Kidney (tissue), 14 donors: ENCODE results near the gene PTOV1. TPM values are rescaled to one million over a fixed set of nuclear protein-coding genes. Genes with fewer than 3 reads are reported as not detected.

Experiments used
- DNase-seq, 5 donors: peaks; one replicate each; pipeline ENCODE4 v3.0.0-alpha.2; 2013 to 2020
- FAIRE-seq: peaks from 2 replicates; lab custom pipeline; 2012; peaks lifted over from hg19 to GRCh38; lab: Jason Lieb, UNC
- H3K27ac ChIP-seq, 2 donors: one replicate each; pipeline ENCODE4 v1.7.0; 2013; ENCODE audit warnings: low read depth in 2 of 2, low read length in 2 of 2, inconsistent platforms in 1 of 2
- H3K27me3 ChIP-seq: one replicate; pipeline ENCODE4 v1.7.1; 2013; ENCODE audit warnings: low read length, inconsistent platforms; ENCODE audit not compliant: control insufficient read depth, insufficient read depth
- H3K36me3 ChIP-seq, 3 donors: one replicate each; pipeline versions ENCODE4 v1.7.0 to v1.7.1; 2013; ENCODE audit warnings: low read length in 3 of 3, control low read depth in 1 of 3, inconsistent platforms in 1 of 3; ENCODE audit not compliant: insufficient read depth in 3 of 3, control insufficient read depth in 2 of 3
- H3K4me1 ChIP-seq, 3 donors: one replicate each; pipeline versions ENCODE4 v1.7.0 to v1.7.1; 2013; ENCODE audit warnings: low read length in 3 of 3, inconsistent platforms in 1 of 3, low read depth in 1 of 3; ENCODE audit not compliant: control insufficient read depth in 2 of 3, insufficient read depth in 2 of 3
- H3K4me3 ChIP-seq, 3 donors: one replicate each; pipeline versions ENCODE4 v1.7.0 to v1.8.1; 2013; ENCODE audit warnings: low read length in 3 of 3, control low read depth in 1 of 3, inconsistent platforms in 1 of 3
- H3K9ac ChIP-seq, 3 donors: one replicate each; pipeline versions ENCODE4 v1.7.0 to v1.7.1; 2013; ENCODE audit warnings: low read length in 3 of 3, control low read depth in 1 of 3, inconsistent platforms in 1 of 3
- H3K9me3 ChIP-seq, 3 donors: one replicate each; pipeline versions ENCODE4 v1.7.0 to v1.7.1; 2013; ENCODE audit warnings: low read length in 3 of 3, control low read depth in 1 of 3, inconsistent platforms in 1 of 3; ENCODE audit not compliant: control insufficient read depth in 2 of 3, insufficient read depth in 1 of 3
- CTCF ChIP-seq: IDR thresholded peaks from 3 replicates; pipeline ENCODE4 v1.5.1; 2012; ENCODE audit warnings: mild to moderate bottlenecking, moderate library complexity, borderline replicate concordance; ENCODE audit not compliant: insufficient read depth; ENCODE audit errors: extremely low read depth
- intact Hi-C: fragments of 100-400 bp; cut with DNase I; formaldehyde crosslinking; loops from one replicate; pipeline ENCODE4 v1.11.1; 2022
- polyA plus RNA-seq: library from polyadenylated mRNA; stranded (reverse); fragments of 350-450 nt; fragmentation: Illumina TruSeq; extraction: RNeasy Lipid Tissue Mini Kit (QIAGEN cat#74804); gene quantifications from one replicate; pipeline ENCODE4 v1.2.3, GENCODE V29; 2014; ENCODE audit warnings: low read depth, low replicate concordance; ENCODE audit not compliant: insufficient read depth
- total RNA-seq: library from RNA; stranded (reverse); fragmentation: NEBNext Ultra II Directional; extraction: Animal tissue kit (Norgen Biotek cat#: 25700); gene quantifications from one replicate; pipeline ENCODE4 v1.2.1, GENCODE V29; 2021
- donor health status: control.
- donor health status: control.
- donor health status: control.
- donor health status: control.
- donor health status: control.
- donor health status: DM: yes; HTN: yes; CAD: no.
- donor health status: Normal renal cell carcinoma (clear cell type).

PTOV1 gene
- total and polyA plus RNA-seq, 2 donors from 2014 or later = 118 to 235 TPM

DNA sequence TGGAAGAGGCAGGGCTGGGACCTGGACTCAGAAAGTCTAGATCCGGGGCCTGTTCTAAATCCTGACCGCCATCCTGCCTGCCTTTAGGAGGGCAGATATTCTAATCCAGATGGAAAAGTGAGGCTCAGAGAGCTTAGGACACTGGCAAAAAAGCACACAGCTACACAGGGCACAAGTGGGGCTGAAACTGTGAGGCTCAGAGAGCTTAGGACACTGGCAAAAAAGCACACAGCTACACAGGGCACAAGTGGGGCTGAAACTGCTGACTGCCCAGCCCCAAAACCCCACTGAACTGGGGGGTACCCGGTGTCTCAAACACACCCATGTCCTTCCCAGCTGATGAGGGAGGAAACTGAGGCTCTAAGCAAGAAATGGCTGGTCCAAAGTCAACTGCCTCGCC is 24.2 kb downstream of the PTOV1 start:
- Histone ChIP-seq H3K27ac (peak overlapping the region in 1 of 2 donors; percentile 100), H3K36me3 (peaks cover under 1 to 21% (median 2%) of the 10 kb centered on the region in 3 donors), H3K4me3 (peak overlapping the region in 2 of 3 donors; percentile 91 to 94), H3K27me3 (no peaks in the 10 kb centered on the region), H3K4me1 (peaks cover 1 to 25% (median 19%) of the 10 kb centered on the region in 3 donors), H3K9ac (peak overlapping the region in 1 of 3 donors; percentile 91), H3K9me3 (no peaks in the 10 kb centered on the region)
- no peak for TF ChIP-seq CTCF
- no peak for FAIRE-seq
- DNase-seq = no peak
- intact Hi-C loops = no loop called here

- peak; percentile 70 to 93 (median 88) for DNase-seq
- intact Hi-C loops = no loop called here
- TF ChIP-seq CTCF = no peak
- Histone ChIP-seq H3K4me1 (peaks cover 0 to 18% (median 14%) of the 10 kb centered on the region in 3 donors), H3K9ac (peak overlapping the region; percentile 91 to 98 (median 92)), H3K4me3 (peak overlapping the region; percentile 91 to 99 (median 94)), H3K36me3 (peaks cover 3 to 25% (median 8%) of the 10 kb centered on the region in 3 donors), H3K27ac (peak overlapping the region; percentile 99 to 100), H3K27me3 (no peaks in the 10 kb centered on the region), H3K9me3 (no peaks in the 10 kb centered on the region)
- FAIRE-seq = no peak
These were observed 25.0 kb downstream of the PTOV1 start for GRCh38 chr19:49875857-49876421.

- peaks cover 3 to 28% (median 14%) of the 10 kb centered on the region in 3 donors for H3K36me3 ChIP-seq
These were observed 25.6 kb downstream of the PTOV1 start for GRCh38 chr19:49876422-49877019.

More at GRCh38 chr19:49876422-49877019, 25.6 kb downstream of the PTOV1 start:
- H3K27ac ChIP-seq = peak overlapping the region; percentile 99 to 100
- H3K9me3 ChIP-seq = no peaks in the 10 kb centered on the region
- FAIRE-seq (peak; percentile 98), DNase-seq (peak; percentile 99 to 100 (median 99))
- intact Hi-C loops = no loop called here
- H3K4me3 ChIP-seq = peak overlapping the region; percentile 91 to 99 (median 97)
- peak overlapping the region; percentile 91 to 99 (median 98) for H3K9ac ChIP-seq
- peaks cover 0 to 18% (median 14%) of the 10 kb centered on the region in 3 donors for H3K4me1 ChIP-seq
- H3K27me3 ChIP-seq = no peaks in the 10 kb centered on the region
- no peak for TF ChIP-seq CTCF
